Transverse colon (tissue), 4 donors: ENCODE results near the gene CNKSR3. TPM values are rescaled to one million over a fixed set of nuclear protein-coding genes. Genes with fewer than 3 reads are reported as not detected.

ENCODE experiments used
- DNase-seq: peaks from one replicate; pipeline ENCODE4 v3.0.0-alpha.2; 2019
- H3K27ac ChIP-seq, 4 donors: fragments of 200-600 bp; sonication (generic); 2 replicates each; pipeline ENCODE4 v1.5.1; 2016 to 2018; ENCODE audit warnings: inconsistent platforms in 4 of 4
- H3K27me3 ChIP-seq: fragments of 200-600 bp; sonication (generic); 2 replicates; pipeline ENCODE4 v1.5.1; 2017; ENCODE audit warnings: inconsistent platforms
- H3K36me3 ChIP-seq, 4 donors: fragments of 200-600 bp; sonication (generic); 2 replicates each; pipeline ENCODE4 v1.5.1; 2017 to 2019; ENCODE audit warnings: inconsistent platforms in 4 of 4
- H3K4me1 ChIP-seq, 4 donors: fragments of 200-600 bp; sonication (generic); 2 replicates each; pipeline ENCODE4 v1.5.1; 2017 to 2020; ENCODE audit warnings: inconsistent platforms in 4 of 4
- H3K4me3 ChIP-seq, 4 donors: fragments of 200-600 bp; sonication (generic); 1 replicate in 1 of 4; 2 replicates in 3 of 4; pipeline versions ENCODE4 v1.5.1 to v1.6.1; 2017 to 2019; ENCODE audit warnings: inconsistent platforms in 4 of 4
- H3K9me3 ChIP-seq, 2 donors: fragments of 200-600 bp; sonication (generic); 2 replicates each; pipeline ENCODE4 v1.5.1; 2017 to 2019; ENCODE audit warnings: inconsistent platforms in 2 of 2
- CTCF ChIP-seq, 5 experiments: fragments of 200-600 bp in 3 of 5; fragments of 450-650 bp in 2 of 5; sonication (generic) in 3 of 5; IDR thresholded peaks; 1 replicate in 2 of 5; 2 replicates in 3 of 5; pipeline ENCODE4 v1.5.1; 2016 to 2017; ENCODE audit warnings: antibody characterized with exemption in 5 of 5, inconsistent platforms in 3 of 5, mild to moderate bottlenecking in 2 of 5, moderate library complexity in 1 of 5
- EP300 ChIP-seq: sonication (generic); formaldehyde crosslinking; IDR thresholded peaks from one replicate; pipeline ENCODE4 v1.6.1; 2017; ENCODE audit warnings: antibody characterized with exemption, low read depth
- POLR2A ChIP-seq: fragments of 450-650 bp; IDR thresholded peaks from one replicate; pipeline ENCODE4 v1.6.1; 2016; ENCODE audit warnings: antibody characterized with exemption, mild to moderate bottlenecking, moderate library complexity
- POLR2AphosphoS5 ChIP-seq, 3 donors: sonication (generic); formaldehyde crosslinking; IDR thresholded peaks; one replicate each; pipeline ENCODE4 v1.6.1; 2016; ENCODE audit warnings: antibody characterized with exemption in 3 of 3
- WGBS, 2 donors: methylation state at CpG; one replicate each; pipeline ENCODE4 v1.1.5; 2018; ENCODE audit warnings: low coverage in 1 of 2; 5-methylcytosine and 5-hydroxymethylcytosine counted together
- in situ Hi-C, 4 donors: fragments of 200-750 bp; cut with MboI; loops; one replicate each; pipeline versions ENCODE4 v1.15.0 to v1.15.1; 2017; ENCODE audit warnings: low sequenced_read_pairs in 3 of 4, low pct_ligation_motif_present in 1 of 4, low pct_unique_long_range_greater_than_20kb in 1 of 4
- intact Hi-C: fragments of 100-400 bp; cut with DNase I; formaldehyde crosslinking; loops from one replicate; pipeline ENCODE4 v1.15.1; 2023; ENCODE audit warnings: low total_unique reads
- total RNA-seq, 4 donors: library from RNA; depleted of rRNA; stranded (reverse); fragments of >200 nt; gene quantifications; one replicate each; pipeline ENCODE4 v1.1.0, GENCODE V29; 2016

CNKSR3 gene
- total RNA-seq: 10 to 100 TPM in 3 of 4 donors, 1 to 10 TPM in 1; 4.0 to 27.3 (median 16.9) TPM

- intact Hi-C loops (loop anchor here (5.0 kb wide), 1 partner anchor 63 kb away; no protein-coding TSS in a partner anchor), in situ Hi-C loops (no loop called here)
- Histone ChIP-seq H3K27me3 (no peaks in the 10 kb centered on the region), H3K4me1 (peaks cover 5 to 65% (median 30%) of the 10 kb centered on the region in 4 donors), H3K27ac (peak within 1 kb of the TSS; percentile 91 to 98 (median 96)), H3K4me3 (peak within 1 kb of the TSS; percentile 51 to 83 (median 77)), H3K9me3 (no peaks in the 10 kb centered on the region), H3K36me3 (no peaks in the 10 kb centered on the region)
- peak; percentile 81 for DNase-seq
- TF ChIP-seq EP300 (no peak), POLR2A (peak; percentile 77), CTCF (IDR thresholded peaks at IDR 0.05) (peak in 3 of 5 experiments; percentile 9 to 33 (median 14)), POLR2AphosphoS5 (IDR thresholded peaks at IDR 0.05) (peak; percentile 78 to 86 (median 83))
- 1% methylated on average over 70 of the region's 86 CpGs; no CpG with 5 or more reads in 1 of the 2 donors for WGBS, 2 donors
These were observed at the start of gene CNKSR3 for GRCh38 chr6:154510144-154510905. Gene CNKSR3 (minus strand): TSS chr6:154510685. CDS start chr6:154510114, 571 bp downstream.

- in situ Hi-C loops (no loop called here), intact Hi-C loops (no loop called here)
- no peaks in the 10 kb centered on the region for H3K9me3 ChIP-seq
- H3K4me1 ChIP-seq: peaks cover 0 to 21% (median 14%) of the 10 kb centered on the region in 4 donors
- WGBS, 2 donors: 59 to 85% methylated on average over 4 to 5 of the region's 5 CpGs
- no peaks in the 10 kb centered on the region for H3K36me3 ChIP-seq
- no peak overlapping the region for H3K27ac ChIP-seq
- no peak for TF ChIP-seq POLR2A
- H3K27me3 ChIP-seq: no peaks in the 10 kb centered on the region
- no peak for DNase-seq
- no peak overlapping the region for H3K4me3 ChIP-seq
These were observed 48.5 kb upstream of the CNKSR3 start for GRCh38 chr6:154558984-154559383.

- DNase-seq: no peak
- TF ChIP-seq POLR2AphosphoS5 (IDR thresholded peaks at IDR 0.05) (no peak), POLR2A (no peak), EP300 (no peak), CTCF (IDR thresholded peaks at IDR 0.05) (no peak)
- intact Hi-C loops: no loop called here
- Histone ChIP-seq H3K9me3 (no peaks in the 10 kb centered on the region), H3K27ac (no peak overlapping the region), H3K4me1 (peaks cover 0 to 21% (median 14%) of the 10 kb centered on the region in 4 donors), H3K27me3 (no peaks in the 10 kb centered on the region), H3K36me3 (no peaks in the 10 kb centered on the region), H3K4me3 (no peak overlapping the region)
- WGBS, 2 donors: 90 to 94% methylated on average over 6 of the region's 6 CpGs
- in situ Hi-C loops: no loop called here
These were observed 48.0 kb upstream of the CNKSR3 start for GRCh38 chr6:154558513-154558912.

GRCh38 chr6:154555073-154555677 lies 44.7 kb upstream of the CNKSR3 start:
- Histone ChIP-seq H3K36me3 (no peaks in the 10 kb centered on the region), H3K9me3 (no peaks in the 10 kb centered on the region), H3K4me3 (no peak overlapping the region), H3K4me1 (peaks cover 0 to 21% (median 14%) of the 10 kb centered on the region in 4 donors), H3K27me3 (no peaks in the 10 kb centered on the region), H3K27ac (peak overlapping the region; percentile 38 to 58 (median 55))
- WGBS, 2 donors: 40 to 45% methylated on average over 1 to 7 of the region's 7 CpGs
- in situ Hi-C loops: no loop called here
- intact Hi-C loops: no loop called here
- peak in 1 of 3 donors; percentile 46 for TF ChIP-seq POLR2AphosphoS5 (IDR thresholded peaks at IDR 0.05)
- TF ChIP-seq EP300: no peak
- TF ChIP-seq POLR2A: no peak
- peak; percentile 24 for DNase-seq

- WGBS, 2 donors: 52 to 67% methylated on average over 1 to 6 of the region's 6 CpGs
- no peak overlapping the region for H3K4me3 ChIP-seq
- in situ Hi-C loops: no loop called here
- no peaks in the 10 kb centered on the region for H3K27me3 ChIP-seq
- peaks cover 0 to 21% (median 14%) of the 10 kb centered on the region in 4 donors for H3K4me1 ChIP-seq
- intact Hi-C loops: no loop called here
- H3K36me3 ChIP-seq: no peaks in the 10 kb centered on the region
- peak overlapping the region; percentile 38 to 58 (median 55) for H3K27ac ChIP-seq
- DNase-seq: no peak
- TF ChIP-seq POLR2AphosphoS5 (IDR thresholded peaks at IDR 0.05) (no peak), POLR2A (no peak), CTCF (IDR thresholded peaks at IDR 0.05) (no peak), EP300 (no peak)
- no peaks in the 10 kb centered on the region for H3K9me3 ChIP-seq
These were observed 44.0 kb upstream of the CNKSR3 start for GRCh38 chr6:154554491-154554890.
